Ectodermal cell (in vitro differentiated cells): Measurements from ENCODE around the gene TUT1.

Experiments
- H3K27ac ChIP-seq: 2 replicates; pipeline ENCODE4 v1.7.0; 2013; ENCODE audit warnings: mild to moderate bottlenecking, low read depth, low read length; ENCODE audit not compliant: insufficient read depth, poor library complexity, severe bottlenecking
- H3K27me3 ChIP-seq: 2 replicates; pipeline ENCODE4 v1.7.0; 2013; ENCODE audit warnings: mild to moderate bottlenecking, low read length; ENCODE audit not compliant: insufficient read depth, control insufficient read depth, poor library complexity, severe bottlenecking
- H3K36me3 ChIP-seq: one replicate; pipeline ENCODE4 v1.7.0; 2013; ENCODE audit warnings: low read length; ENCODE audit not compliant: control insufficient read depth, insufficient read depth
- H3K4me1 ChIP-seq: one replicate; pipeline ENCODE4 v1.7.0; 2013; ENCODE audit warnings: low read length; ENCODE audit not compliant: control insufficient read depth, insufficient read depth
- H3K4me3 ChIP-seq: 2 replicates; pipeline ENCODE4 v1.7.0; 2013; ENCODE audit warnings: low read depth, low read length, control low read depth; ENCODE audit not compliant: insufficient read depth
- H3K9me3 ChIP-seq: 2 replicates; pipeline ENCODE4 v1.7.0; 2013; ENCODE audit warnings: mild to moderate bottlenecking, low read length, moderate library complexity; ENCODE audit not compliant: control insufficient read depth
- WGBS, 2 experiments: methylation state at CpG; one replicate each; pipeline ENCODE4 v1.1.7; 2013; ENCODE audit warnings: missing lambda C conversion rate in 2 of 2; 5-methylcytosine and 5-hydroxymethylcytosine counted together

The TUT1 gene

DNA sequence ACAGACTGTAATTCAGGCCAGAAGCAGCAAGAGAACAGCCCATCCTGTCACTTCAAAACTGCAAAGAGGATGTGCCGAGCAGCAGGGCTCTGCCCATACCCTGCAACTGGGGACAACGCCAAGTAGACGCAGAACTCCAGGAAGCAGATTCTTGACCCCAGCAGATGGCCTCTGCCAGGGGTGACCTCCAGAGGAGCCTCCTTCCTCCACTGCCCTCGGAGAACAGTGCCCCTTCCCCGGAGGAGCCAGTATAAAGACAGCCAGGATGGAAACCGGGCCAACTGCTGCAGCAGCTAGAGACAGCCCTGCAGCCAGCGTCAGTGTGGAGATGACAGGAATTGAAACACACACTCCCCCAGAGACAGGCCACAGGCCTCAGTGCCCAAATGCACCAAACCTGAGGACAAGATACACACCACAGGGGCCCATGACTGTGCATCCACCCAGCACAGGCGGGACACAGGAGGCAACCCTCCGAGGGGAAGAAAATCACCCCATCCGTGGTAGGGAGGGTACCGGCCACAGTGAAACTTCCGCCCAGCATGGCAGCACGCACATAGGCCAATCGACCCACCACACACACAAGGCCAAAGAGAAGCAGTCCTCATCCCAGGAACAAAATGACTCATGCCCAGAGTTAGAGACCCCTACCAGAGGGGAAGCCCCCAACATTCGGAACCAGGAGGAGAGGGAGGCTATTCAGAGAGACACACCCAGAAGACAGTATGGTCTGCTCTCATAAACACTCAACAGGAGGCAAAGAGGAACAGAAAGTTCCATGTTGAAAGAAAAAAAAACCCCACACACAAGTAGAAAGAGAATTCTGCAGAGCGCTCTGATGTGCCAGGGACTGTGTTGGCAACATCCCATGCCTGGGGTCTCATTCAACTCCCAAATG lies 50.3 kb downstream of the TUT1 start:
- H3K36me3 ChIP-seq = no peaks in the 10 kb centered on the region
- H3K4me3 ChIP-seq = no peak overlapping the region
- H3K27me3 ChIP-seq = peaks cover 33% of the 10 kb centered on the region
- 88 to 91% methylated on average over 16 of the region's 16 CpGs for WGBS, 2 experiments
- no peaks in the 10 kb centered on the region for H3K9me3 ChIP-seq
- peaks cover 35% of the 10 kb centered on the region for H3K4me1 ChIP-seq
- no peak overlapping the region for H3K27ac ChIP-seq

DNA sequence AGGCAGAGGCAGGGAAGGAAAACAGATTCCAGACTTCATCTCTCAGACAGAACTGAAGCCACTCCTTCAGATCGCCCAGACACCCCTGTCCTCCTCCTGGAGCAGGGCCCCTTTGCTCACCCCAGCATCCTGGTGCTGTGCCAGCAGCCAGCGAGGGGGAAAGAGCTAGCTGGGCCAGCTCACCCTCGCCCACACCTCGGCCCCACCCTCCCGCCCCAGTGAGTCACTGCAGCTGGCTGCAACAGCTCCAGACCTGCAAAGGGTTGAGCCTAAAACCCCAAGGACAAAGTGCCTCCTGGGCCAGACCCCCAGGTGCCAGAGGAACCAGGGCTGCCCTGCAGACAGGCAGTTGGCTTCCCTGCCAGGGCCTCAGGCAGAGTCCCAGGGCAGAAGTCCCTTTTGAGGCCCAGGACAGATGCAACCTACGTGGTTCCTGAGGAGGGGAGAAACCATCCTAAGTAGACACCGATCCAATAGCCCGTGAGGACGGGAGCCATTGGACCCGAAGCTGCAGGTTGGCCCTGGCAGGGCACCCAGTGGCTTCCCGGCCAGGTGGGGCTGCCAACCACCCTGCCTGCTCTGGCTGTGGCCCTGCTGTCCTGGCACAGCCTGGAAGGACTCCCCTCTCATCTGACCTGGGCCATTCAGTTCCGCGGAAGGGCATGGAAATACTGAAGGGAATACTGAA lies 51.9 kb downstream of the TUT1 start:
- 87 to 88% methylated on average over 13 of the region's 13 CpGs for WGBS, 2 experiments
- peaks cover 6% of the 10 kb centered on the region for H3K36me3 ChIP-seq
- no peaks in the 10 kb centered on the region for H3K9me3 ChIP-seq
- peaks cover 35% of the 10 kb centered on the region for H3K4me1 ChIP-seq
- H3K4me3 ChIP-seq = no peak overlapping the region
- H3K27ac ChIP-seq = no peak overlapping the region
- H3K27me3 ChIP-seq = peaks cover 16% of the 10 kb centered on the region

DNA sequence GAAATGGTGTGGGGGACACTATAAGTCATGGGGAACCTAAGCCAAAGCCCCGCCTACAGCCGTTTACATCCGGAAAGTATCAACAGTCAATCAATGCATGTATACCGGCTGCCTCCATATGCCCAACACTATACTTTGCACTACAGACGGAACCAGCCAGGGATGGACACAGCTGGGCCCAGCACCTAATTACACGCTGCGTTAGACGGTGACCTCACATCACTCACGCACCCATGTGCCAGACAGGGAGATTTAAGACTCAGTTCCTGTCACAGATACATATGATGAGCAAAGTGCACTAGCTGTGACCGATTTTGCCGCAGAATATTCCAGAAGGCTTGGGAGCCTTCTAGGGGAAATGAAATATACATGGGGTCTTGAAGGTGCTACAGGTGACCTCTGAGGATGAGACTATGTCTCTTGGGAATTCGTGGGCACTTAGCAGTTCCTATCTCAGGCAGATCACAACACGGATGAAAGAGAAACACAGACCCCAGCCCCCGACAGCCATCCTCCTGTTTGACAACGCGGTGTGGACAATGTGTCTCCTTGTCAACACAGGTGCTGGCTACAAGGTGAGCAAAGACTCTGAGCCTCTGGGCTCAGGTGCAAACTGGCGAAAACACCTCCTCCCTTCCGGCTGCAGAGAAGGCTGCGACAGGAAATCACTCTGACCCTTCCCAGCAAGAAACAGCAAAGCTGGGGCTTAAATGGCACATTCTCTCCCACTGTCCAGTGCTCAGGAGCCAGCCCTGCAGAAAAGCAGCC lies 52.7 kb downstream of the TUT1 start:
- no peaks in the 10 kb centered on the region for H3K9me3 ChIP-seq
- H3K4me3 ChIP-seq = no peak overlapping the region
- peaks cover 13% of the 10 kb centered on the region for H3K36me3 ChIP-seq
- peaks cover 29% of the 10 kb centered on the region for H3K4me1 ChIP-seq
- no peak overlapping the region for H3K27ac ChIP-seq
- 93 to 94% methylated on average over 19 of the region's 19 CpGs for WGBS, 2 experiments
- H3K27me3 ChIP-seq = peaks cover 9% of the 10 kb centered on the region

DNA sequence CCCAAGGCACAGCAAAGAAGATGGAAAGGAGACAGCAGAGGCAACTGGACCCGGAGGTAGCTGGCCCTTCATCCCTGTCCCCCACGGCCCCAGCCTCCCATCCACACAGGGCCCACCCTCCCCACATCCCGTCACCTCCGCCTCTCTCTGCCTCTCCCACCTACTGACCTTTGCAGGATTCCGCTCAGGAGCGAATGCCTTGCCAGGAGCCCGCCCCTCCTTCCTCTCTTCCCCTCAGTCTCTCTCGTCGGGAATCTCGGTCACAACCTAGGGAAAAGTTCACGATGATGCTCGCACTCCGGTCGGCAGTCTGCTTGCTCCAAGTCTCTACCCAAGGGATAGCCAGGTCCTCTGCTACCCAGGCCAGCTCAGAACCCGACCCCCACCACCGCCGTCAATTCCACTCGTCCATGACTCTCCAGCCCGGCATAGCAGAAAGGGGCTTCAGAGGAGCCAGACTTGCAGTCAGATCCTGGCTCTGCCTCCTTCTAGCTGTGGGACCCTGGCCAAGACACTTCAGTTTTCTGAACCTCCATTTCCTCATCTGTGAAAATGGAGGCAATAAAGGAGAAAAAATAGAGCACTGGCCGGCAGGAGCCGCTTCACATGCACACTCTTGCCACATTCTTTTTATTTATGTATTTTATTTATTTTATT lies 54.9 kb downstream of the TUT1 start:
- peaks cover 34% of the 10 kb centered on the region for H3K36me3 ChIP-seq
- peaks cover 9% of the 10 kb centered on the region for H3K4me1 ChIP-seq
- WGBS, 2 experiments = 83 to 85% methylated on average over 19 of the region's 21 CpGs
- no peaks in the 10 kb centered on the region for H3K9me3 ChIP-seq
- no peaks in the 10 kb centered on the region for H3K27me3 ChIP-seq
- H3K27ac ChIP-seq = no peak overlapping the region
- H3K4me3 ChIP-seq = no peak overlapping the region

DNA sequence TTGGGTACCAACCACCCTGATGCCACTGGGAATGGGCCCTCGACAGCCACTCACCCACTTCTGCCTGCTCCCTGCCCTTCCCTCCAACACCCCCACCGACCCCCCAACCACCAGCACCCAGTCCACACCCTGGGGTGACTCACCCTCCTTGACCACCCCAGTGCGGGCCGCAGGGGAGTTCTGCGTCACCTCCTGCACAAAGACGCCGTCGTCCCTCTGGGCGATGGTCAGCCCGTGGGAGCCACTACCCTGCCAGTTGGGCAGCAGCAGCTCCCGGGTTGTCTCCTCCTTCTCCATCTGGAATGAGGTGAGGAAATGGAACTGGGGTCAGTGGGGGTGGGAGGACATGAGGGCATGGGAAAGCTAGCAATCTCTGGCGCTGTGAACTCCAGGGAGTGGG lies 55.5 kb downstream of the TUT1 start:
- H3K4me1 ChIP-seq = peaks cover 3% of the 10 kb centered on the region
- H3K27me3 ChIP-seq = no peaks in the 10 kb centered on the region
- H3K9me3 ChIP-seq = no peaks in the 10 kb centered on the region
- peaks cover 40% of the 10 kb centered on the region for H3K36me3 ChIP-seq
- no peak overlapping the region for H3K27ac ChIP-seq
- H3K4me3 ChIP-seq = no peak overlapping the region
- 95 to 96% methylated on average over 12 of the region's 12 CpGs for WGBS, 2 experiments

DNA sequence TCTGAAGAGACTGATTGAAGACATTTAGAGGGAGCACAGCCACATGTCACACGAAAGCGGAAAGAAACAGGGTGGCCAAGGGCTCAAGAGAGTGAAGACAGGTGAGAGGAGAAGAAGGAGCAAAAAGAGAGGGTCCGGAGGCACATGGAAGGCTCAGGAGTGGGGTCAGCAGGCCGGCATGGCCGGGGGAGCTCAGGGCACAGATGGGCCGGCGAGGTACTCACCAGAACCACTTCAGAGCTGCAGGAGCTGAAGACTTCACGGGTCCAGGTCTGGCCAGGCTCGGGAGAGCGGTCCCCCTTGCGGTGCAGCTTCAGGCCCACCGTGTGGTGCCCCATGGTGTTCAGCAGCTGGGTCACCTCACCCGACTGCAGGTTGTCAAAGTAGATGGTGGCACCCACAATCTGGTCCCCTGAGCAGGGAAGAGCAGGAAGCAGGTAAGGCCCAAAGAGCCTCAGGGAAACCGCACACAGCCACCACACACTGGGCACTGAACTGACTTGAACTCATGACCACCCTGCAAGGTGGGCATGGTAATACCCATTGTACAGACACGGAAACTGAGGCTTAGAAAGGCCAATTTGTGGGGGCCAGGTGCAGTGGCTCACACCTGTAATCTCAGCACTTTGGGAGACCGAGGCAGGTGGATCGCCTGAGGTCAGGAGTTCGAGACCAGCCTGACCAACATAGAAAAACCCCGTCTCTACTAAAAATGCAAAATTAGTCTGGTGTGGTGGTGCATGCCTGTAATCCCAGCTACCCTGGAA lies 56.4 kb downstream of the TUT1 start:
- H3K4me1 ChIP-seq = no peaks in the 10 kb centered on the region
- H3K27me3 ChIP-seq = no peaks in the 10 kb centered on the region
- peaks cover 42% of the 10 kb centered on the region for H3K36me3 ChIP-seq
- H3K27ac ChIP-seq = no peak overlapping the region
- WGBS, 2 experiments = 94 to 95% methylated on average over 19 of the region's 19 CpGs
- H3K9me3 ChIP-seq = no peaks in the 10 kb centered on the region
- H3K4me3 ChIP-seq = no peak overlapping the region

DNA sequence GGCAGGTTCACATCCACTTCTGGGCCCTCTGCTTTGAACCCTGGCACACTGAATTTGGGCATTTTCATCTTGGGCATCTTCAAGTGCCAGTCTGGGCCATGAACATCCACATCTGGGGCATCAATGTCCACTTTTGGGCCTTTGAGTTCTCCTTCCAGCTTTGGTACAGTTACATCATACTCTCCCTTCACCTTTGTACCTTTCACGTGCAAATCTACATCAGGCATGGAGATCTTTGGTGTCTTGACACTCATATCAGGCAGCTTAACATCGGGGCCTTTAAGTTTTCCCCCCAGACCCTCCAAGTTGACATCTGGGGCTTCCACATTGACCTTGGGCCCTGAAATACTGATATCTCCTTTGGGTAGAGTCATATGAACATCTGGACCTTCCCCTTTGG lies 59.2 kb downstream of the TUT1 start:
- H3K27me3 ChIP-seq = no peaks in the 10 kb centered on the region
- H3K9me3 ChIP-seq = no peaks in the 10 kb centered on the region
- H3K36me3 ChIP-seq = peaks cover 42% of the 10 kb centered on the region
- H3K4me1 ChIP-seq = no peaks in the 10 kb centered on the region
- 92 to 98% methylated on average over 2 of the region's 2 CpGs for WGBS, 2 experiments
- no peak overlapping the region for H3K27ac ChIP-seq
- no peak overlapping the region for H3K4me3 ChIP-seq
